ENCODE results near the gene PECR. TPM values are rescaled to one million over a fixed set of nuclear protein-coding genes. Genes with fewer than 3 reads are reported as not detected.
A peak's percentile ranks its signal among the peaks of the same experiment; 100 is the strongest.
"Not testable (repeated sequence)": the region's sequence is repeated elsewhere in the genome, so short reads cannot be mapped to it uniquely, and the experiment has no call there.

The PECR gene
- polyA plus RNA-seq, 1 donor from 2014 or later = 18.6 TPM

GRCh38 chr2:216086207-216086893 is 4.7 kb upstream of the PECR start:
- Mint-ChIP-seq H3K9me3 (no peaks in the 10 kb centered on the region), H3K27me3 (no peaks in the 10 kb centered on the region), H3K36me3 (peaks cover 6% of the 10 kb centered on the region), H3K27ac (no peak overlapping the region), H3K4me1 (peaks cover 26 to 30% (median 28%) of the 10 kb centered on the region in 3 donors), H3K4me3 (no peak overlapping the region)

DNA sequence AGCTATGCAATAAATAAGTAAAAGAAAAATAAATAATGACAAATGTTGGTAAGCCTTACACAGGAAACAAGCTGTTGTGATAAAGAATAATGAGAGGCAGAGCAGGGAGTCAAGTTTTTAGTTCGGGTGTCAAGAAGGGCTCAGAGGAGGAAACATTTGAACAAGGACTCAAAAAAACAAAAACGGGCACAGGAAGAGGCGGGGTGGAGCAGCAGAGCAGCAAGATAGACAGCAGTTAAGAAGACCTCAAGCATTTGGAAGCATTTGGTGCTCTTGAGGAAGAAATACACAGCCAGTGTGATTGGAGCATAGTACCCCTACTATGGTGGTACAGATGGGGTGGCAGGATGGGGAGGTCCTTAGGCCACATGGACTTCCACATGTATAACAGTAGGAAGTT is 2.9 kb upstream of the PECR start:
- Mint-ChIP-seq H3K4me1 (peaks cover 34 to 42% (median 35%) of the 10 kb centered on the region in 3 donors), H3K4me3 (peak overlapping the region; percentile 30 to 98 (median 58)), H3K9me3 (no peaks in the 10 kb centered on the region), H3K27ac (peak overlapping the region; percentile 45 to 81 (median 67)), H3K27me3 (no peaks in the 10 kb centered on the region), H3K36me3 (peaks cover 4% of the 10 kb centered on the region)

DNA sequence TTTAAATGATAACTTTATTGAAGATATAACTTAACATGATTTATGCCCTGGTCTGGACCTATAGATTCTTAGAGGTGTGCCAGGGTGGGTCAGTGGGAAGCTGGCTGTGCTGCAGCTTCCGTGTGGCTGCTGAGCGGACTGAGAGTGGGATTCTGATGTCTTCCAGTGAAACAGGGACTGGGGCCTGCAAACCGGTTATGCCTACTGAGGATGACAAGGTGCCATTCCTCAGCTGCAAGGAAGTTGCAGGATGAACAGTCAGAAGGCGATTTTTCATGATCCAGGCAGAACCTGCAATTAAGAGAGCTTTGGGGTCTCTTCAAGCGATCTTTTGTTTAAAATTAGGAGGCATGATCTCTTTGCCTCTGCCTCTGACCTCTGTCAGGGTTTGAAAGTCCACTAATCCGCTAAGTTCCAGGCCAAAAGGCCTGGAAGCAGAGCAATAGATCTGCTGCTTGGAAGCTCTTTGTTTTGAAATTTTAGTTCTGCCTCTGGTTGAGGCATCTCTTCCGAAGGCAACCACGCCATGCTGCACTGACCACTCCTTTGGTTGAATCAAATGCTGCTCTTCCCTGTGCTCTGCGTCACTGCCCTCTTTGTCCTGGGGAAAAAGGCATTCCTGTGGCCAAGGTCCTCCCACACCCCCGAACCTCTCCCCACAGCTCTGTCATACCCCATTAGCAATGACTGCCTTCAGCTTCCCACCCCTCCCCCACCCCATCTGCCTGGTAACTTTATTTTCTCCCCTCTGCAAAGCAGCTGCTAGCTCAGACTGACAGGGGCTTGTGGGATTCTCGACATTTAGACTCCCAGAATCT is 2.1 kb upstream of the PECR start:
- peaks cover 4% of the 10 kb centered on the region for H3K36me3 Mint-ChIP-seq
- H3K27ac Mint-ChIP-seq = peak overlapping the region in 1 of 3 donors; percentile 69
- peak overlapping the region in 3 of 4 donors; percentile 36 to 98 (median 97) for H3K4me3 Mint-ChIP-seq
- H3K27me3 Mint-ChIP-seq = no peaks in the 10 kb centered on the region
- H3K9me3 Mint-ChIP-seq = no peaks in the 10 kb centered on the region
- H3K4me1 Mint-ChIP-seq = peaks cover 35 to 42% (median 37%) of the 10 kb centered on the region in 3 donors

GRCh38 chr2:216082805-216083204 is 1.2 kb upstream of the PECR start:
- peaks cover 35 to 42% (median 37%) of the 10 kb centered on the region in 3 donors for H3K4me1 Mint-ChIP-seq
- H3K27ac Mint-ChIP-seq = no peak overlapping the region
- H3K9me3 Mint-ChIP-seq = no peaks in the 10 kb centered on the region
- H3K36me3 Mint-ChIP-seq = peaks cover 4% of the 10 kb centered on the region
- H3K27me3 Mint-ChIP-seq = no peaks in the 10 kb centered on the region
- peak overlapping the region; percentile 93 to 98 (median 96) for H3K4me3 Mint-ChIP-seq

GRCh38 chr2:216082117-216082711 is 605 bp upstream of the PECR start:
- Mint-ChIP-seq H3K4me1 (peaks cover 35 to 42% (median 37%) of the 10 kb centered on the region in 3 donors), H3K4me3 (peak overlapping the region; percentile 93 to 98 (median 96)), H3K27ac (peak overlapping the region in 1 of 3 donors; percentile 92)

GRCh38 chr2:216081012-216081411 is 597 bp downstream of the PECR start:
- H3K4me1 Mint-ChIP-seq = peaks cover 35 to 42% (median 37%) of the 10 kb centered on the region in 3 donors
- H3K36me3 Mint-ChIP-seq = peaks cover 4% of the 10 kb centered on the region
- H3K9me3 Mint-ChIP-seq = no peaks in the 10 kb centered on the region
- H3K4me3 Mint-ChIP-seq = peak overlapping the region; percentile 93 to 98 (median 96)
- H3K27ac Mint-ChIP-seq = peak overlapping the region in 2 of 3 donors; percentile 75 to 91
- H3K27me3 Mint-ChIP-seq = no peaks in the 10 kb centered on the region

More at GRCh38 chr2:216082117-216082711, 605 bp upstream of the PECR start:
- H3K27me3 Mint-ChIP-seq = no peaks in the 10 kb centered on the region
- peaks cover 4% of the 10 kb centered on the region for H3K36me3 Mint-ChIP-seq
- no peaks in the 10 kb centered on the region for H3K9me3 Mint-ChIP-seq

DNA sequence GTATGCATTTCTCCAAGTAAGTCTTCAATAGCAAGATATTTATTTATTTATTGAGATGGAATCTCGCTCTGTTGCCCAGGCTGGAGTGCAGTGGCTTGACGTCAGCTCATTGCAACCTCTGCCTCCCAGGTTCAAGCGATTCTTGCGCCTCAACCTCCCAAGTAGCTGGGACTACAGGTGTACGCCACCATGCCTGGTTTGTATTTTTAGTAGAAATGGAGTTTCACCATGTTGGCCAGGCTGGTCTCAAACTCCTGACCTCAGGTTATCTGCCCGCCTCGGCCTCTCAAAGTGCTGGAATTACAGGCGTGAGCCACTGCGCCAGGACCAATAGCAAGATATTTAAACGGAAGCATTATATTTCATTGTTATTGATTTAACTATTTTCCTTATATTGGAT is 1.6 kb downstream of the PECR start:
- peak overlapping the region in 1 of 4 donors; percentile 59 for H3K4me3 Mint-ChIP-seq
- H3K36me3 Mint-ChIP-seq, H3K9me3 Mint-ChIP-seq: not testable (repeated sequence)

DNA sequence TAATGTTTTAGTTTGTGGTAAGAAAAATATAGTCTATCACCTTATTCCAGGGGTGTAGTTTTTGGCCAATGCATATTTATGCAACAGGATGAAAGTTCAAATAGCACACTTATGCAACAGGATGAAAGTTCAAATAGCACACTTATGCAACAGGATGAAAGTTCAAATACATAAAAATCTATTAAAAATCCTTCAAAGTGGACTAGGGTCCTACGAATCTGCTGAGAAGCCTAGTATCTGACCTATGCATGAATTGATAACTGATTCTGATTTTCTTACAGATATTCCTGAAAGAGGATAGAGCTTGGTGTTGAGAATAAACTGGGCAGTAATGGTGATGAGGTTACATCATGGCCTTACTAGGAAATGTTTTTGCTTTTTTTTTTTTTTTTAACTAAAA is 2.8 kb downstream of the PECR start:
- Mint-ChIP-seq H3K4me3 (peak overlapping the region in 1 of 4 donors; percentile 38), H3K27me3 (no peaks in the 10 kb centered on the region), H3K36me3 (peaks cover 3% of the 10 kb centered on the region), H3K9me3 (no peaks in the 10 kb centered on the region), H3K27ac (no peak overlapping the region), H3K4me1 (peaks cover 28 to 35% (median 34%) of the 10 kb centered on the region in 3 donors)

More for the DNA sequence above, 1.6 kb downstream of the PECR start:
- not testable (repeated sequence) for H3K27me3 Mint-ChIP-seq, H3K27ac Mint-ChIP-seq
- peaks cover 35 to 42% (median 39%) of the 10 kb centered on the region in 3 donors for H3K4me1 Mint-ChIP-seq

DNA sequence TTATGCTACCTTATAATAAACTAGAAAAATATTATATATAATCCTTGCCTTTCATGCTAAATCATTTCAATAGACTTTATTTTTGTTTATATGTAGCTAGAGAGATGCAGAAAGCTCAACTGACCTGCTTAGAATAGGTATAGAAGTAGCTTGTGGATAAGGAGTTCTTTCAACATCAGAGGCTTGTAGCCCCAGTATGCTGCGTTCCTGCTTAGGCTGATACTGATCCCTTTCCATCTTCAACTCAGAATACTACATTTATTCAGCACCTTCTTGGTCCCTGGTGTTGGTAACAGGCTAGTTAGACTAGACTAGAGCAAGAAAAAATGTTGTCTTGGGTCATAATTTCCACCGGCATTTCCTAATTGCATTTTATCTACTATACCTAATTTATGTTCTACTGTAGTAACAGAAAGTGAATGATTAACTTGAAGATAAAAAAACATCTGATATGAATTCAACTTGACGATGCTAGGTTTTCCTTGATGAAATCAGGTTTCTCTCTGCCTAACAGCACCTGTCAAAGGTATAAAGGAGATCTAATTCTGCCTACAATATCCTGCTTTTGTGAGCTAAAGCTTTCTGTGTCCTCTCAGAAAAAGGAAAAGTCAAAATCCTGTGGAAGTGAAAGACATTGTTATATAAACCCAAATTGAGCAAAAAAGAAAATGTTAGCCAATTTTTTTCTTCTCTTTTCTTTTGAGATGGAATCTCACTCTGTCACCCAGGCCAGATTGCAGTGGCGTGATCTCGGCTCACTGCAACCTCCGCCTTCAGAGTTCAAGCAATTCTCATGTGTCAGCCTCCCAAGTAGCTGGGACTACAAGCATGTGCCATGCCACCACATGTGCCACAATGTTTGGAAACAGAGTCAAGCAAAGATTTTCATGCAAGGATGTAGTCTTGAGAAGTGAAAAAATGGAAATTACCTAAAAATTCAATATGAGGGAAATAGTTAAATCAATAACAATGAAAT is 5.8 kb downstream of the PECR start:
- H3K4me1 Mint-ChIP-seq = peaks cover 3 to 14% (median 7%) of the 10 kb centered on the region in 3 donors
- no peak overlapping the region for H3K27ac Mint-ChIP-seq
- H3K36me3 Mint-ChIP-seq = no peaks in the 10 kb centered on the region
- H3K4me3 Mint-ChIP-seq = no peak overlapping the region
- H3K27me3 Mint-ChIP-seq = no peaks in the 10 kb centered on the region
- no peaks in the 10 kb centered on the region for H3K9me3 Mint-ChIP-seq

GRCh38 chr2:216074794-216075193 is 6.8 kb downstream of the PECR start:
- Mint-ChIP-seq H3K9me3 (no peaks in the 10 kb centered on the region), H3K4me3 (no peak overlapping the region), H3K27ac (no peak overlapping the region), H3K27me3 (no peaks in the 10 kb centered on the region), H3K4me1 (peaks cover 0 to 11% (median 0%) of the 10 kb centered on the region in 3 donors), H3K36me3 (no peaks in the 10 kb centered on the region)

DNA sequence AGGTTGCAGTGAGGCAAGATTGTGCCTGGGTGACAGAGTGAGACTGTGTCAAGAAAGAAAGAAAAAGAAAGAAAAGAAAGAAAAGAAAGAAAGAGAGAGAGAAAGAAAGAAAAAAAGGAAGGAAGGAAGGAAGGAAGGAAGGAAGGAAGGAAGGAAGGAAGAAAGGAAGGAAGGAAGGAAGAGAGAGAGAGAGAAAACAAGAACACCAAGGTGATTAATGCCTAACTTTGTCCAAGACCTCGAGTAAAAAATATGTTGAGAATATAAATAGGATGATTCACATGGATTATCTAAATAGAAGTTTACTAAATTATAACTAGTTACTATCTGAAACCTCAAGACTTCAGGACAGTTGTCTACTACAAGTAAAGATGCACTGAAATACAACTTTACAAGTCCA is 7.2 kb downstream of the PECR start:
- Mint-ChIP-seq H3K4me3 (no peak overlapping the region), H3K4me1 (peaks cover 0 to 11% (median 0%) of the 10 kb centered on the region in 3 donors), H3K36me3 (no peaks in the 10 kb centered on the region), H3K9me3 (no peaks in the 10 kb centered on the region), H3K27ac (no peak overlapping the region), H3K27me3 (no peaks in the 10 kb centered on the region)

DNA sequence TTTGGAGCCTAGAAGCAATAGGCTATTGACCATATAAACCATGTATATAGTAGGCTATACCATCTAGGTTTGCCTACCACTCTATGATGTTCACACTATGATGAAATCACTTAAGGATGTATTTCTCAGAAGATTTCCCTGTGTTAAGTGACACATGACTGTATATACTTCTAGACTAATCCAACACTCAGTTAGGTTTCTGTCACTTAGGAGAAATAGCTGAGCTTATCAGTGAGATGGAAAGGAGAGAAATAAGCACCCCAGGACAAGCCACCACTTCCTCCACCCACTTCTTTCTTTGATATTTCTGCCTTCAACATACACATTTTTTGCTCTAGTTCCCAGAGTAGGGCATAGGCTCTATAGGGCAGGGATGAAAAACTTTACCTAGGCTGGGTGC is 7.8 kb downstream of the PECR start:
- H3K4me3 Mint-ChIP-seq = no peak overlapping the region
- H3K4me1 Mint-ChIP-seq = peaks cover 0 to 9% (median 0%) of the 10 kb centered on the region in 3 donors
- no peaks in the 10 kb centered on the region for H3K27me3 Mint-ChIP-seq
- H3K27ac Mint-ChIP-seq = no peak overlapping the region
- H3K9me3 Mint-ChIP-seq = no peaks in the 10 kb centered on the region
- H3K36me3 Mint-ChIP-seq = no peaks in the 10 kb centered on the region

GRCh38 chr2:216072473-216072872 is 9.1 kb downstream of the PECR start:
- H3K27ac Mint-ChIP-seq = no peak overlapping the region
- H3K4me1 Mint-ChIP-seq = peaks cover 0 to 8% (median 3%) of the 10 kb centered on the region in 3 donors
- no peaks in the 10 kb centered on the region for H3K9me3 Mint-ChIP-seq
- no peak overlapping the region for H3K4me3 Mint-ChIP-seq
- H3K36me3 Mint-ChIP-seq = no peaks in the 10 kb centered on the region
- no peaks in the 10 kb centered on the region for H3K27me3 Mint-ChIP-seq

Data from IgD-negative memory B cell (primary cell).